Measurements from ENCODE around the gene USF1. TPM values are rescaled to one million over a fixed set of nuclear protein-coding genes. Genes with fewer than 3 reads are reported as not detected.
A peak's percentile ranks its signal among the peaks of the same experiment; 100 is the strongest.

USF1 gene
- total and polyA plus RNA-seq, 4 donors: 19.2 to 43.5 (median 27.2) TPM

DNA sequence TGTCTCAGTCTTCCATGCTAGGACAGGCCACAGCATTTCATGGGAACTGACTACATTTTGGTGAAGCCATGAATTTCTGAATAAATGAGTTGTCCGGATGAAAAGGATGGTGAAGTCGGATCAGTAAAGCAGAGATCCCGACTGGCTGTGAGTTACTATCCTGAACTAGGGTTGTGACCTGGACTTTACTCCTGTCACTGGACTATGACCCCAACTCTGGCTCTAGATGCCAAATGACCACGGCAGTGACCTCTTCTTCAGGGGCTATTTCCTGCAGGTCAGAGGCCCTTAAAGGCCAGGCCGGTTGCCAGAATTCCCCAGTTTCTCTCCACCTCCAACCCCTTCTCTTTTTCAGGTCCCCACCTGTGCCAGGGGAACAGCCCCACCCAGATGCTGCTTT is 45.3 kb upstream of the USF1 start:
- no peak overlapping the region for H3K4me3 ChIP-seq (ENCODE audit: low read depth in 1 of 3, low read length in 3 of 3)
- DNase-seq (ENCODE audit: low spot score): no peak
- H3K36me3 ChIP-seq (ENCODE audit: control insufficient read depth in 4 of 4, insufficient read depth in 3 of 4, low read depth in 1 of 4, low read length in 3 of 4): no peaks in the 10 kb centered on the region
- H3K9ac ChIP-seq (ENCODE audit: low read depth in 1 of 2, low read length in 2 of 2): no peak overlapping the region
- no peaks in the 10 kb centered on the region for H3K9me3 ChIP-seq (ENCODE audit: control insufficient read depth in 4 of 4, low read length in 3 of 4)
- TF ChIP-seq NR2F2 (IDR thresholded peaks at IDR 0.05) (peak; percentile 95), EGR1 (IDR thresholded peaks at IDR 0.05; ENCODE audit: low read depth in 2 of 2) (no peak), RXRA (IDR thresholded peaks at IDR 0.05) (peak; percentile 86 to 97), GABPA (IDR thresholded peaks at IDR 0.05 in 1 of 2, conservative IDR thresholded peaks at IDR 0.05 in 1 of 2) (no peak), HNF4G (IDR thresholded peaks at IDR 0.05) (peak; percentile 98), SP1 (IDR thresholded peaks at IDR 0.05) (peak; percentile 63), RAD21 (IDR thresholded peaks at IDR 0.05) (peak in 1 of 2 donors; percentile 43), JUND (IDR thresholded peaks at IDR 0.05) (peak in 1 of 2 donors; percentile 14), FOXA2 (IDR thresholded peaks at IDR 0.05) (no peak), HNF4A (conservative IDR thresholded peaks at IDR 0.05) (peak; percentile 96 to 100), FOXA1 (IDR thresholded peaks at IDR 0.05) (no peak), TAF1 (conservative IDR thresholded peaks at IDR 0.05) (no peak)
- TF ChIP-seq, protein P1, sequence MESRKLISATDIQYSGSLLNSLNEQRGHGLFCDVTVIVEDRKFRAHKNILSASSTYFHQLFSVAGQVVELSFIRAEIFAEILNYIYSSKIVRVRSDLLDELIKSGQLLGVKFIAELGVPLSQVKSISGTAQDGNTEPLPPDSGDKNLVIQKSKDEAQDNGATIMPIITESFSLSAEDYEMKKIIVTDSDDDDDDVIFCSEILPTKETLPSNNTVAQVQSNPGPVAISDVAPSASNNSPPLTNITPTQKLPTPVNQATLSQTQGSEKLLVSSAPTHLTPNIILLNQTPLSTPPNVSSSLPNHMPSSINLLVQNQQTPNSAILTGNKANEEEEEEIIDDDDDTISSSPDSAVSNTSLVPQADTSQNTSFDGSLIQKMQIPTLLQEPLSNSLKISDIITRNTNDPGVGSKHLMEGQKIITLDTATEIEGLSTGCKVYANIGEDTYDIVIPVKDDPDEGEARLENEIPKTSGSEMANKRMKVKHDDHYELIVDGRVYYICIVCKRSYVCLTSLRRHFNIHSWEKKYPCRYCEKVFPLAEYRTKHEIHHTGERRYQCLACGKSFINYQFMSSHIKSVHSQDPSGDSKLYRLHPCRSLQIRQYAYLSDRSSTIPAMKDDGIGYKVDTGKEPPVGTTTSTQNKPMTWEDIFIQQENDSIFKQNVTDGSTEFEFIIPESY (IDR thresholded peaks at IDR 0.05): no peak
- TF ChIP-seq, protein P2, sequence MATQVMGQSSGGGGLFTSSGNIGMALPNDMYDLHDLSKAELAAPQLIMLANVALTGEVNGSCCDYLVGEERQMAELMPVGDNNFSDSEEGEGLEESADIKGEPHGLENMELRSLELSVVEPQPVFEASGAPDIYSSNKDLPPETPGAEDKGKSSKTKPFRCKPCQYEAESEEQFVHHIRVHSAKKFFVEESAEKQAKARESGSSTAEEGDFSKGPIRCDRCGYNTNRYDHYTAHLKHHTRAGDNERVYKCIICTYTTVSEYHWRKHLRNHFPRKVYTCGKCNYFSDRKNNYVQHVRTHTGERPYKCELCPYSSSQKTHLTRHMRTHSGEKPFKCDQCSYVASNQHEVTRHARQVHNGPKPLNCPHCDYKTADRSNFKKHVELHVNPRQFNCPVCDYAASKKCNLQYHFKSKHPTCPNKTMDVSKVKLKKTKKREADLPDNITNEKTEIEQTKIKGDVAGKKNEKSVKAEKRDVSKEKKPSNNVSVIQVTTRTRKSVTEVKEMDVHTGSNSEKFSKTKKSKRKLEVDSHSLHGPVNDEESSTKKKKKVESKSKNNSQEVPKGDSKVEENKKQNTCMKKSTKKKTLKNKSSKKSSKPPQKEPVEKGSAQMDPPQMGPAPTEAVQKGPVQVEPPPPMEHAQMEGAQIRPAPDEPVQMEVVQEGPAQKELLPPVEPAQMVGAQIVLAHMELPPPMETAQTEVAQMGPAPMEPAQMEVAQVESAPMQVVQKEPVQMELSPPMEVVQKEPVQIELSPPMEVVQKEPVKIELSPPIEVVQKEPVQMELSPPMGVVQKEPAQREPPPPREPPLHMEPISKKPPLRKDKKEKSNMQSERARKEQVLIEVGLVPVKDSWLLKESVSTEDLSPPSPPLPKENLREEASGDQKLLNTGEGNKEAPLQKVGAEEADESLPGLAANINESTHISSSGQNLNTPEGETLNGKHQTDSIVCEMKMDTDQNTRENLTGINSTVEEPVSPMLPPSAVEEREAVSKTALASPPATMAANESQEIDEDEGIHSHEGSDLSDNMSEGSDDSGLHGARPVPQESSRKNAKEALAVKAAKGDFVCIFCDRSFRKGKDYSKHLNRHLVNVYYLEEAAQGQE (IDR thresholded peaks at IDR 0.05): no peak
- TF ChIP-seq, protein P3, sequence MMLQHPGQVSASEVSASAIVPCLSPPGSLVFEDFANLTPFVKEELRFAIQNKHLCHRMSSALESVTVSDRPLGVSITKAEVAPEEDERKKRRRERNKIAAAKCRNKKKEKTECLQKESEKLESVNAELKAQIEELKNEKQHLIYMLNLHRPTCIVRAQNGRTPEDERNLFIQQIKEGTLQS (IDR thresholded peaks at IDR 0.05): peak; percentile 24
- WGBS: 41% methylated on average over 5 of the region's 5 CpGs
- no peak overlapping the region for H3K27ac ChIP-seq (ENCODE audit: low read depth in 1 of 2, low read length in 2 of 2)
- peaks cover 0 to 1% (median 0%) of the 10 kb centered on the region in 4 donors for H3K4me1 ChIP-seq (ENCODE audit: control insufficient read depth in 4 of 4, insufficient read depth in 4 of 4, low read length in 3 of 4)
- H3K27me3 ChIP-seq (ENCODE audit: control insufficient read depth in 4 of 4, insufficient read depth in 4 of 4, low read length in 3 of 4): no peaks in the 10 kb centered on the region

DNA sequence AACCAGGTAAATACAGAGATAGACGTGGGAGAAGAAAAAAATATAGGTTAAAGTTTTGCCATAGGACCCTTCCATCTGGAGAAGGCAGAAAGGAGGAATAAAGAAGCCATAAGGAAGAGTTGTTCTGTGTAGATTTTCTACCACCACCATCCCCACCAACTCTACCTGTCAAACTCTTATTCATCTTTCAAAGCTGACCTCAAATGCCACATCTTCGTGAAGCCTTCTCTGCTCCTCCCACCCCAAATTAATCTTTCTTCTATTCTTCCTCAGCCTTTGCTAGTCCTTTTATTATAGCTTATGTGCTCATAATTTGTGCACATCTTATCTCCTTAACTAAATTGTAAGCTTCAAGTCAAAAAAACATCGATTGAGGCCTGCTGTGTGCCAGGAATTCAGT is 44.8 kb upstream of the USF1 start:
- H3K4me1 ChIP-seq (ENCODE audit: control insufficient read depth in 4 of 4, insufficient read depth in 4 of 4, low read length in 3 of 4): peaks cover 0 to 1% (median 0%) of the 10 kb centered on the region in 4 donors
- no peak for DNase-seq (ENCODE audit: low spot score)
- no peak overlapping the region for H3K9ac ChIP-seq (ENCODE audit: low read depth in 1 of 2, low read length in 2 of 2)
- no peaks in the 10 kb centered on the region for H3K9me3 ChIP-seq (ENCODE audit: control insufficient read depth in 4 of 4, low read length in 3 of 4)
- H3K27ac ChIP-seq (ENCODE audit: low read depth in 1 of 2, low read length in 2 of 2): no peak overlapping the region
- H3K4me3 ChIP-seq (ENCODE audit: low read depth in 1 of 3, low read length in 3 of 3): no peak overlapping the region
- H3K27me3 ChIP-seq (ENCODE audit: control insufficient read depth in 4 of 4, insufficient read depth in 4 of 4, low read length in 3 of 4): no peaks in the 10 kb centered on the region
- no peaks in the 10 kb centered on the region for H3K36me3 ChIP-seq (ENCODE audit: control insufficient read depth in 4 of 4, insufficient read depth in 3 of 4, low read depth in 1 of 4, low read length in 3 of 4)
- 73% methylated on average over 3 of the region's 3 CpGs for WGBS
- TF ChIP-seq, protein P4, sequence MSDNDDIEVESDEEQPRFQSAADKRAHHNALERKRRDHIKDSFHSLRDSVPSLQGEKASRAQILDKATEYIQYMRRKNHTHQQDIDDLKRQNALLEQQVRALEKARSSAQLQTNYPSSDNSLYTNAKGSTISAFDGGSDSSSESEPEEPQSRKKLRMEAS (IDR thresholded peaks at IDR 0.05): no peak
- TF ChIP-seq SP1 (IDR thresholded peaks at IDR 0.05): no peak
- no peak for TF ChIP-seq NR2F2 (IDR thresholded peaks at IDR 0.05)
- no peak for TF ChIP-seq EGR1 (IDR thresholded peaks at IDR 0.05; ENCODE audit: low read depth in 2 of 2)
- TF ChIP-seq GABPA (IDR thresholded peaks at IDR 0.05 in 1 of 2, conservative IDR thresholded peaks at IDR 0.05 in 1 of 2): no peak
- no peak for TF ChIP-seq FOXA1 (IDR thresholded peaks at IDR 0.05)
- TF ChIP-seq, protein P2 (IDR thresholded peaks at IDR 0.05): no peak
- TF ChIP-seq, protein P3 (IDR thresholded peaks at IDR 0.05): no peak
- TF ChIP-seq RXRA (IDR thresholded peaks at IDR 0.05): no peak
- TF ChIP-seq, protein P5, sequence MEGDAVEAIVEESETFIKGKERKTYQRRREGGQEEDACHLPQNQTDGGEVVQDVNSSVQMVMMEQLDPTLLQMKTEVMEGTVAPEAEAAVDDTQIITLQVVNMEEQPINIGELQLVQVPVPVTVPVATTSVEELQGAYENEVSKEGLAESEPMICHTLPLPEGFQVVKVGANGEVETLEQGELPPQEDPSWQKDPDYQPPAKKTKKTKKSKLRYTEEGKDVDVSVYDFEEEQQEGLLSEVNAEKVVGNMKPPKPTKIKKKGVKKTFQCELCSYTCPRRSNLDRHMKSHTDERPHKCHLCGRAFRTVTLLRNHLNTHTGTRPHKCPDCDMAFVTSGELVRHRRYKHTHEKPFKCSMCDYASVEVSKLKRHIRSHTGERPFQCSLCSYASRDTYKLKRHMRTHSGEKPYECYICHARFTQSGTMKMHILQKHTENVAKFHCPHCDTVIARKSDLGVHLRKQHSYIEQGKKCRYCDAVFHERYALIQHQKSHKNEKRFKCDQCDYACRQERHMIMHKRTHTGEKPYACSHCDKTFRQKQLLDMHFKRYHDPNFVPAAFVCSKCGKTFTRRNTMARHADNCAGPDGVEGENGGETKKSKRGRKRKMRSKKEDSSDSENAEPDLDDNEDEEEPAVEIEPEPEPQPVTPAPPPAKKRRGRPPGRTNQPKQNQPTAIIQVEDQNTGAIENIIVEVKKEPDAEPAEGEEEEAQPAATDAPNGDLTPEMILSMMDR (IDR thresholded peaks at IDR 0.05; ENCODE audit: low read depth, low read length, missing input control): no peak
- TF ChIP-seq TAF1 (conservative IDR thresholded peaks at IDR 0.05): no peak
- no peak for TF ChIP-seq YY1 (IDR thresholded peaks at IDR 0.05)
- no peak for TF ChIP-seq HNF4G (IDR thresholded peaks at IDR 0.05)
- no peak for TF ChIP-seq RAD21 (IDR thresholded peaks at IDR 0.05)
- no peak for TF ChIP-seq JUND (IDR thresholded peaks at IDR 0.05)
- TF ChIP-seq FOXA2 (IDR thresholded peaks at IDR 0.05): no peak
- no peak for TF ChIP-seq HNF4A (conservative IDR thresholded peaks at IDR 0.05)

Measured in liver (tissue), 9 donors.